8988T (cell line): ENCODE results near the gene DPY19L3.
"Not testable (repeated sequence)": the region's sequence is repeated elsewhere in the genome, so short reads cannot be mapped to it uniquely, and the experiment has no call there.

Experiments used
- DNase-seq: peaks from one replicate; pipeline ENCODE4 v3.0.0; 2011

DPY19L3 gene

GRCh38 chr19:32450217-32450616, 44.6 kb downstream of the DPY19L3 start:
- no peak for DNase-seq

GRCh38 chr19:32453736-32454135, 48.2 kb downstream of the DPY19L3 start:
- DNase-seq: no peak

- DNase-seq: no peak
These were observed 50.8 kb downstream of the DPY19L3 start for GRCh38 chr19:32456406-32456805.

DNA sequence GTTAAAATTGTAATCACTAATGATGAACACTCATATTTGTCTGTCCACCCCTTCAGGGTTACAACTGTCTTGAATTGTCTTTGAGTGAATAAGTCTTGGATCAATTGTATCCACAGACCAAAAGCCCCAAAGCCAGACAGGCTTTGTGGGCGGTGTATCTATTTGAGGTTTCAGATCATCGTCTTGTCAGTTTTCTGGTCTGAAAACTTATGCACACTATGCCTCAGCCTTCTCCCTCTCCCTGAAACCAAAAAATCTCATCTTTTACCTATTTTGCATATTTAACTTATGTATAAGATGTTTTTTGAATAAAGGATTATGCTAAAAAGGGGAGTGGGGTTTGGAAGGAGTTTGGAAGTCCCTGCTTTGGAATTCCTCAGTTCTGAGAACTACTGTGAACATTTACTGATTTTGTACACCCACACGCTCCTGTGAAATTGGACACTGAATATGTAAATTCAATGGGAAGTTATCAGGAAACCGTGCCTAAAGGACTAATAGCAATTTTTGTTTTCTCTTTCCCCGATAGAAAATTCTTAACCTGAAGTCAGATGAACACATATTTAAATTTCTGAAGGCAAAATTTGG, 52.1 kb downstream of the DPY19L3 start:
- DNase-seq: no peak

GRCh38 chr19:32458500-32459123, 53.0 kb downstream of the DPY19L3 start:
- DNase-seq: no peak

- DNase-seq: no peak
These were observed 53.8 kb downstream of the DPY19L3 start for GRCh38 chr19:32459204-32459865.

DNA sequence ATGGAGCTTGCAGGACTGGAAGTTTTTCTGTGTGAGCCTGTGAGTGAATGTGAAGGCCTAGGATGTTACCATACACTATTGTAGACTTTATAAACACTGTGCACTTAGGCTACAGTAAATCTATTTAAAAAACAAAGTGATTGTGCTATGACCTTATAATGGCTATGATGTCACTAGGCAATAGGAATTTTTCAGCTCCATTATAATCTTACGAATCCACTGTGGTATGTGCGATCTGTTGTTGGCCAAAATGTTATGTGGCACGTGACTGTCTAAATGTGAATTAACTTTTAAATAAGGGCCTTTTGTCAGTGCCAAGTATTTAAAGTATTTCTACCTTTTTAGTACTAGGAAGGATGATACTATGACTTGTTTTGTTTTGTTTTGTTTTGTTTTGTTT, 54.9 kb downstream of the DPY19L3 start:
- DNase-seq: no peak

DNA sequence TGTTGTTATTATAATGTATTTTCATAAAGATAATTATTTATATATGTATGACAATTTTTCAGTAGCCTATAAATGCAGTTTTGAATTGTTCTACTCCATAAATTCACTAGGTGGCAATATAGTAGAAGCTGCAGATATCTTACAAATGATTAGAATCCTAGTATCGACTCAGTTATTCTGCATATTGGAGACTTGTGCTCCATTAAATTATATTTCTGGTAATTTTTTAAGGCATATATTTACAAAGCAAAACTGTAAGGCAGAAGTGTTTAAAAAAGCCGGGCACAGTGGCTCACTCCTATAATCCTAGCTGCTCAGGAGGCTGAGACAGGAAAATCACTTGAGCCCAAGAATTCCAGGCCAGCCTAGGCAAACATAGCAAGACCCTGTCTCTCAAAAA, 58.7 kb downstream of the DPY19L3 start:
- DNase-seq: no peak

GRCh38 chr19:32465176-32465575, 59.6 kb downstream of the DPY19L3 start:
- DNase-seq: no peak

- DNase-seq: no peak
These were observed 64.2 kb downstream of the DPY19L3 start for GRCh38 chr19:32469795-32470194.

GRCh38 chr19:32471095-32471494, 65.5 kb downstream of the DPY19L3 start:
- no peak for DNase-seq

GRCh38 chr19:32471811-32472210, 66.2 kb downstream of the DPY19L3 start:
- DNase-seq: no peak

DNA sequence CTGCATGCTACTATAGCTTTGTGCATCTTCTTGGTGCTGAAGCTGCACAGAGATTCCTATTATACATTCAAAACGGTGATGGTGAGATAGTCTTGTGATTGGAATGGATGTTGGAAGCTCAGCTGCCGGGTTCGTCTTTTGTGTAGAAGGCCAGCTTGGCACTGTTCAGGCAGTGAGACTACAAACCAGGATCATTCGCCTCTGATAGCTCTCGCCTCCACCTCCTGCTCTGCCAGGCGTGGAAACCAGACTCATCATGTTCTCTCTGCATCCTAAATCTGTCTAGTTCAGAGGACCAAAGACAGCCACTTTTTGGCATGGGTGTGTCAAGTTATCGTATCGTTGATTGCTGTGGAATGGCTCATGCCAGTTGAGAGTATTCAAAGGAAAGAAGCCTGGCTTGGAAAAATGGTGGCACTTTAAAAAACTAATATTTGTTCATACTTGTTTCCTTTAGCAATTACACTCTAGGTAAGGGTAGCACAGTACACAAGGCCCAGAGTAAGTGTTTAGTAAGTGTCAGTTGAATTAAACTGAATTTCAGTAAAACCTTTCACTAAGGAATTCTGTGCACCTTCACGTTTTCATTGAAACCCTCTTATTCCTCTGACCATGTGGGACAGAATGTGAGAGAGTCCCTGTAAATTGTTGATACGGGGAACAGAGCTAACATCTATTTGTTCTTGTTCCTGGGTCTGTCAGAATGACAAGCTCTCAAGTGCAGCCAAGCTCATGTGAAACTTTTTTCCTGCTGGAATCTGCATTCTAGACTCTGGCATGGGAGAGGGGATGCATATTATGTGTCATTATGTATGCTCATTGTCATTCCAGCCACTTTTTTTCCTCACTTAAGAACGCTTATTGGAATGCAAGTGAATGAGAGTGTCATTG, 69.8 kb downstream of the DPY19L3 start:
- DNase-seq: no peak

- no peak for DNase-seq
These were observed 70.4 kb downstream of the DPY19L3 start for GRCh38 chr19:32476032-32476350.

- DNase-seq: no peak
These were observed 74.8 kb downstream of the DPY19L3 start for GRCh38 chr19:32480321-32480720.

GRCh38 chr19:32483574-32483973, 78.0 kb downstream of the DPY19L3 start:
- no peak for DNase-seq

- DNase-seq: no peak
These were observed 84.4 kb downstream of the DPY19L3 start for GRCh38 chr19:32489971-32490370.

GRCh38 chr19:32497391-32497790, 91.8 kb downstream of the DPY19L3 start:
- DNase-seq: no peak

DNA sequence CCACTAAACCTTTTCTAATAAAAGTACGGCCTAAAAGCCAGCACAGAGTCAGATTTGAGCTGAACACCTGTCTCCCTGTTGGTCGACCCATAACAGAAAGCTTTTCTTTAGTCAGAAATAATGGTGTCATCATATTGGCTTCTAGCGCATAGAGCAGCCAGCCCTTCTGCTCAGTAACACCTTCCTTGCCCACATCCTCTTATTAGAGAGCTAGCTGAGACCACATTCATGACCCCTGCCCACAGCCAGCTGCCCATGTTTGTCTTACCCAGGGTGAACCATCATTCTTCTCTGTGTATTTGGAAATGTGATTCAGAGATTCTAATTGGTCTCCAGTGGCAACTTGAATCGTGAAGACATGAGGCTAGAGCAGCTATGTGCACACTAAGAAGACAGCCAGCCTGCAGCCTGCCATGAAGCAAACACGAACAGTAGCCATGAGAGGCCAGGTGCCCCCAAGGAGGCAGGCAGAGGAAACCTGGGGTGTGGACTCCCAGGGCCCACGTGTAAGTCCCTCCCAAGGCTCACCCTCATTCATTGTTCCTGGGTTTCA, 93.2 kb downstream of the DPY19L3 start:
- DNase-seq: no peak

- DNase-seq: not testable (repeated sequence)
These were observed 106.9 kb downstream of the DPY19L3 start for GRCh38 chr19:32512498-32512897.

DNA sequence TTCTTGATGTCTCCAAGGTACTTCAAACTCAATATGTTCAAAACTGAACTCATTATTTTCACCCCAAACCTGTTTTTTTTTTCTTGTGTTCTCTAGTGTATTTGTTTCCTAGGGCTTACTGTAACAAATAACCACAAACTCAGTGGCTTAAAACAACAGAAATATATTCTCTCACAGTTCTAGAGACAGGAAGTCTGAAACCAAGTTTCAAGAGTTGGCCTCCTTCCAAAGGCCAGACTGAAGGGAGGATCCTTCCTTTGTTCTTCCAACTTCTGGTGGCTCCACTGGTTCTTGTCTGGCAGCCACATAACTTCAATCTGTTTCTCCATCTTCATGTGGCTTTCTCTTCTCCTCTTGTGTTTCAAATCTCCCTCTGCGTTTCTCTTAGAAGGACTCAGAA, 113.5 kb downstream of the DPY19L3 start:
- no peak for DNase-seq

DNA sequence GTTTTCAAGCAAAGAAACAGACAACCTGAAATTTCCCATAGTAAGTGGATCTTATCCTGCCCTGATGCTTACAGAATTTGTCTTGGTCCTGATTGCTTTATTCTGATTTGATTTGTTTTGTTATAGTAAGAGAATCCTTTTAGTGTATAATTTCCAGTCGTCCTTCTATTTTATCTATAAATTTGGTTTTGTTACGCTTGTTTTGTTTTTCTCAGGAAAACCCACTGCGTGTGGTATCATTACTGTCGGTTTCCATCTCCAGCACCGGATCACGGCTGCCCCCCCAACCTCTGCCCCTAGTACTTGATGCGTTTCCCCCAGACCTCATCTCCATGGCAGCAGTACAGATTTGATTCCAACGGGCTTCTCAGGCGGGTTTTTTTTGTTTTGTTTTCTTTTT, 117.4 kb downstream of the DPY19L3 start:
- DNase-seq: no peak

DNA sequence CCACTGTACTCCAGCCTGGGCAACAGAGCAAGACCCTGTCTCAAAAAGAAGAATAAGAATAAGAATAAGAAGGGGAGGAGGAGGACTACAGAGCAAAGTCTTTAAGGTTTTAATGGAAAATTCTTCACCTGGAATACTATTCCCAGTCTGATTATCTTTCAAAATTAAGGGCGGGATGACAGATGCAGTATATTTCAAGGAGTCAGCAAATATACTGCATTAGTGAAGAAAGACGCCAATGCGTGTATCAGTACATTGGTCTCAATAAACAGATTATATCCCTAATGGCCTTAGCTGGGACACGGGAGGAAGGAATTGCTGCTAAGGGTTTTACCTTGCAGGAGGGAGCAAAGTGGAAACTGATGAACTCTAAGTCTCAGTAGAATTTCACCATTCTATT, 121.3 kb downstream of the DPY19L3 start:
- no peak for DNase-seq
